ENCODE results near the gene DCAKD.

- TF ChIP-seq POLR2A (IDR thresholded peaks at IDR 0.05; ENCODE audit: low read length) (no peak), GATA1 (IDR thresholded peaks at IDR 0.05; ENCODE audit: low read depth, low read length) (no peak)
Measured at GRCh38 chr17:45098869-45099616, 47.6 kb upstream of the DCAKD start.

All from erythroblast (primary cell).